ENCODE data around the gene AP2A1. TPM values are rescaled to one million over a fixed set of nuclear protein-coding genes. Genes with fewer than 3 reads are reported as not detected.

The AP2A1 gene
- total RNA-seq, 6 donors from 2014 or later, result 46.0 to 113 (median 77.6) TPM

DNA sequence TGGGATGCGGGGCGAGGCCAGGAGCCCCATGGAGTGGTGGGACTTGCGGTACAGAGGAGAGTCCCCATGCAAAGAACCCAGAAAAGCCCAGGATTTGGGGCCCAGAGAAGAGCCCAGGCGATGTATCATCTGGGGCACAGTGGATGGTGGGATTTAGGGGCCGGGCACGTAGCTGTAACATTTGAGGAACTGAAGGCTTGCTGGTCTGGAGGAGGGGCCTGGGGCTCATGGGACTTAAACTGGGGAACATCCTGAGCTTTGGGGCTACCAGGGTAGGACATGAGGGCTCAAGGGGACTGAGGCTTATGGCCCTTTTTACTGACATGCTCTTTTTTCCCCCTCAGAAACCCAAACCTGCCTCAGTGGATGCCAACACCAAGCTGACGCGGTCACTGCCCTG is 64.8 kb downstream of the AP2A1 start:
- H3K27ac ChIP-seq, result no peak overlapping the region
- no peak for ATAC-seq (ENCODE audit: low FRiP score in 2 of 2)
- no peak for DNase-seq
- H3K36me3 ChIP-seq, result peaks cover 19 to 96% (median 80%) of the 10 kb centered on the region in 4 donors
- H3K4me3 ChIP-seq, result no peak overlapping the region
- TF ChIP-seq, protein P1, sequence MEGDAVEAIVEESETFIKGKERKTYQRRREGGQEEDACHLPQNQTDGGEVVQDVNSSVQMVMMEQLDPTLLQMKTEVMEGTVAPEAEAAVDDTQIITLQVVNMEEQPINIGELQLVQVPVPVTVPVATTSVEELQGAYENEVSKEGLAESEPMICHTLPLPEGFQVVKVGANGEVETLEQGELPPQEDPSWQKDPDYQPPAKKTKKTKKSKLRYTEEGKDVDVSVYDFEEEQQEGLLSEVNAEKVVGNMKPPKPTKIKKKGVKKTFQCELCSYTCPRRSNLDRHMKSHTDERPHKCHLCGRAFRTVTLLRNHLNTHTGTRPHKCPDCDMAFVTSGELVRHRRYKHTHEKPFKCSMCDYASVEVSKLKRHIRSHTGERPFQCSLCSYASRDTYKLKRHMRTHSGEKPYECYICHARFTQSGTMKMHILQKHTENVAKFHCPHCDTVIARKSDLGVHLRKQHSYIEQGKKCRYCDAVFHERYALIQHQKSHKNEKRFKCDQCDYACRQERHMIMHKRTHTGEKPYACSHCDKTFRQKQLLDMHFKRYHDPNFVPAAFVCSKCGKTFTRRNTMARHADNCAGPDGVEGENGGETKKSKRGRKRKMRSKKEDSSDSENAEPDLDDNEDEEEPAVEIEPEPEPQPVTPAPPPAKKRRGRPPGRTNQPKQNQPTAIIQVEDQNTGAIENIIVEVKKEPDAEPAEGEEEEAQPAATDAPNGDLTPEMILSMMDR (IDR thresholded peaks at IDR 0.05), result no peak
- TF ChIP-seq EP300 (IDR thresholded peaks at IDR 0.05), result no peak
- no peak for TF ChIP-seq POLR2A (IDR thresholded peaks at IDR 0.05)
- no peak for TF ChIP-seq POLR2AphosphoS5 (IDR thresholded peaks at IDR 0.05)
- 90 to 100% methylated on average over 3 to 8 of the region's 8 CpGs for WGBS, 2 donors
- H3K27me3 ChIP-seq, result no peaks in the 10 kb centered on the region
- H3K9me3 ChIP-seq, result no peaks in the 10 kb centered on the region
- H3K4me1 ChIP-seq, result peaks cover 0 to 4% (median 0%) of the 10 kb centered on the region in 4 donors

DNA sequence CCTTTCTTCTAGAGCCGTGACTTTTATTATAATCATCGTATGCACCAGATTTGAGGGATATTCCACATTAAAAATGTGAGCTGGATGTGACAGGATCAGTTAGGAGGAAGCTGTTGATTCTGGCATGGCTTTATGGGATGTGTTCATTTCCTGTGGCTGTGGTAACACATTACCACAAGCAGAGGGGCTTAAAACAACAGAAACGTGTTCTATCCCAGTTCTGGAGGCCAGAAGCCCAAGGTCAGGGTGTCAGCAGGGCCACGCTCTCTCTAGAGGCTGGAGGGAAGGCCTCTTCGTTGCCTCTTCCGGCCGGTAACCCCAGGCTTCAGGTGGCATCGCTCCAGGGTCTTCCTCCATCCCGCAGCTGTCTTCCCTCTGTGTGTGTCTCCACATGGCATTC is 65.8 kb downstream of the AP2A1 start:
- peaks cover 0 to 4% (median 0%) of the 10 kb centered on the region in 4 donors for H3K4me1 ChIP-seq
- WGBS, 2 donors, result 68 to 75% methylated on average over 9 of the region's 9 CpGs

DNA sequence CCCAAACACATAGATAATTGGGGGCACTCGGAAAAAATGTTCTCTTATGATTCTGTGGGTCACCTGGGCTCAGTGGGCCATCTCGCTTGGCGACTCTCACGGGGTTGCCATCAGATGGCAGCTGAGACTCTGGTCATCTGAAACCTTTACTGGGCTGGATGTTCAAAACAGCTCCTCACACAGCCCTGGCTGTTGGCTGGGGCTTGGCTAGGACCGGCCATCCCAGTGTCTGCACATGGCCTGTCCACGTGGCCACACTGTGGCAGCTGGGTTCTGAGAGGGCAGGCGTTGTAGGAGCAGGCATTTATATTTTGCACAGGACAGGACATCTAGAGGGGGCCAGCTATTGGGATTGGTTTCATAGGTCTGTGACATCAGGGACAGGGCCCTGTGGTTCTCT is 66.8 kb downstream of the AP2A1 start:
- Histone ChIP-seq H3K4me3 (no peak overlapping the region), H3K27ac (no peak overlapping the region), H3K9me3 (no peaks in the 10 kb centered on the region), H3K4me1 (peaks cover 0 to 4% (median 0%) of the 10 kb centered on the region in 4 donors), H3K27me3 (no peaks in the 10 kb centered on the region), H3K36me3 (peaks cover 19 to 100% (median 90%) of the 10 kb centered on the region in 4 donors)
- ATAC-seq (ENCODE audit: low FRiP score in 2 of 2), result no peak
- TF ChIP-seq, protein P1 (IDR thresholded peaks at IDR 0.05), result no peak
- WGBS, 2 donors, result 89 to 92% methylated on average over 6 to 7 of the region's 7 CpGs
- no peak for DNase-seq

More for the DNA sequence above, 65.8 kb downstream of the AP2A1 start:
- Histone ChIP-seq H3K9me3 (no peaks in the 10 kb centered on the region), H3K27me3 (no peaks in the 10 kb centered on the region), H3K4me3 (no peak overlapping the region), H3K36me3 (peaks cover 19 to 98% (median 85%) of the 10 kb centered on the region in 4 donors), H3K27ac (no peak overlapping the region)
- TF ChIP-seq POLR2AphosphoS5 (IDR thresholded peaks at IDR 0.05) (no peak), POLR2A (IDR thresholded peaks at IDR 0.05) (no peak), EP300 (IDR thresholded peaks at IDR 0.05) (no peak)
- TF ChIP-seq, protein P1 (IDR thresholded peaks at IDR 0.05), result no peak
- no peak for ATAC-seq (ENCODE audit: low FRiP score in 2 of 2)
- no peak for DNase-seq

GRCh38 chr19:49835562-49835961 is 68.8 kb downstream of the AP2A1 start:
- Histone ChIP-seq H3K27me3 (no peaks in the 10 kb centered on the region), H3K4me1 (peaks cover 0 to 4% (median 0%) of the 10 kb centered on the region in 4 donors), H3K36me3 (peaks cover 19 to 99% (median 91%) of the 10 kb centered on the region in 4 donors), H3K27ac (no peak overlapping the region), H3K9me3 (no peaks in the 10 kb centered on the region), H3K4me3 (no peak overlapping the region)
- DNase-seq, result no peak
- no peak for ATAC-seq (ENCODE audit: low FRiP score in 2 of 2)
- no peak for TF ChIP-seq POLR2AphosphoS5 (IDR thresholded peaks at IDR 0.05)
- TF ChIP-seq EP300 (IDR thresholded peaks at IDR 0.05), result no peak
- TF ChIP-seq POLR2A (IDR thresholded peaks at IDR 0.05), result no peak
- TF ChIP-seq, protein P1 (IDR thresholded peaks at IDR 0.05), result no peak
- WGBS, 2 donors, result 95 to 97% methylated on average over 6 to 11 of the region's 12 CpGs
